Ovary (tissue), 3 donors: Measurements from ENCODE around the gene MAN1A2.

Source experiments
- EP300 ChIP-seq: sonication (generic); formaldehyde crosslinking; IDR thresholded peaks from one replicate; pipeline ENCODE4 v1.6.1; 2017; ENCODE audit warnings: antibody characterized with exemption
- TF ChIP-seq, protein P1 (sequence below), 3 donors: fragments of 450-650 bp in 2 of 3; fragments of 200-600 bp in 1 of 3; IDR thresholded peaks; one replicate each; pipeline versions ENCODE4 v1.5.1 to v1.8.0; 2016 to 2022; ENCODE audit warnings: antibody characterized with exemption in 3 of 3, mild to moderate bottlenecking in 1 of 3
- donor health status: DM: no; HTN: no; CAD: no.

DNA sequence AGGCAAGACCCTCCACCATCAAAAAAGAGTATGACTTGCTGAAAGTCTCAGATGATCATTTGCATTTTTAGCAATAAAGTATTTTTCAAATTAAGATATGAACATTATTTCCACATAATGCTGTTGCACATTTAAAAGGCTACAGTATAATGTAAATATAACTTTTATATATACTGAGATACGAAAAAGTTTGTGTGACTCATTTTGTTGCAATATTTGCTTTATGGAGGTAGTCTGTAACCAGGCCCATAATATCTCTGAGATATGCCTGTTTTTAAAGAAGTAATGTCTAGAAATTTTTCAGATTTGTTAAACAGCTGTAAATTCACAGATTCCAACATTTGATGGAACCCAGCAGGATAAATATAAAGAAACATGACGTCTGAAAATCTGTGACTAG lies 86.7 kb downstream of the MAN1A2 start:
- no peak for TF ChIP-seq EP300
- TF ChIP-seq, protein P1, sequence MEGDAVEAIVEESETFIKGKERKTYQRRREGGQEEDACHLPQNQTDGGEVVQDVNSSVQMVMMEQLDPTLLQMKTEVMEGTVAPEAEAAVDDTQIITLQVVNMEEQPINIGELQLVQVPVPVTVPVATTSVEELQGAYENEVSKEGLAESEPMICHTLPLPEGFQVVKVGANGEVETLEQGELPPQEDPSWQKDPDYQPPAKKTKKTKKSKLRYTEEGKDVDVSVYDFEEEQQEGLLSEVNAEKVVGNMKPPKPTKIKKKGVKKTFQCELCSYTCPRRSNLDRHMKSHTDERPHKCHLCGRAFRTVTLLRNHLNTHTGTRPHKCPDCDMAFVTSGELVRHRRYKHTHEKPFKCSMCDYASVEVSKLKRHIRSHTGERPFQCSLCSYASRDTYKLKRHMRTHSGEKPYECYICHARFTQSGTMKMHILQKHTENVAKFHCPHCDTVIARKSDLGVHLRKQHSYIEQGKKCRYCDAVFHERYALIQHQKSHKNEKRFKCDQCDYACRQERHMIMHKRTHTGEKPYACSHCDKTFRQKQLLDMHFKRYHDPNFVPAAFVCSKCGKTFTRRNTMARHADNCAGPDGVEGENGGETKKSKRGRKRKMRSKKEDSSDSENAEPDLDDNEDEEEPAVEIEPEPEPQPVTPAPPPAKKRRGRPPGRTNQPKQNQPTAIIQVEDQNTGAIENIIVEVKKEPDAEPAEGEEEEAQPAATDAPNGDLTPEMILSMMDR (IDR thresholded peaks at IDR 0.05) = no peak
